ENCODE measurements around the gene PDLIM7. TPM values are rescaled to one million over a fixed set of nuclear protein-coding genes. Genes with fewer than 3 reads are reported as not detected.

PDLIM7 gene
- total and polyA plus RNA-seq, 10 of the 15 experiments (the other 5 are each of a cell fraction or from before 2014, with no cell fraction given): 0.82 to 36.6 (median 19.3) TPM

- TF ChIP-seq ZBTB33 (IDR thresholded peaks at IDR 0.05) (no peak), YBX1 (IDR thresholded peaks at IDR 0.05) (no peak), RCOR1 (conservative IDR thresholded peaks at IDR 0.05; ENCODE audit: low read depth, low read length) (no peak), CBX3 (IDR thresholded peaks at IDR 0.05; ENCODE audit: borderline replicate concordance, low read depth) (no peak), PAX5 (IDR thresholded peaks at IDR 0.05; ENCODE audit: borderline replicate concordance, low read depth, low read length) (no peak), SUPT20H (IDR thresholded peaks at IDR 0.05; ENCODE audit: borderline replicate concordance, control insufficient read depth, low read depth, low read length) (no peak), YY1 (IDR thresholded peaks at IDR 0.05; ENCODE audit: low read depth, low read length) (no peak), TCF7 (IDR thresholded peaks at IDR 0.05; ENCODE audit: borderline replicate concordance) (no peak), EP300 (IDR thresholded peaks at IDR 0.05; ENCODE audit: borderline replicate concordance in 1 of 2, control insufficient read depth in 1 of 2, low read depth in 2 of 2, low read length in 2 of 2) (no peak)
These were observed 48.3 kb upstream of the PDLIM7 start (continued) for GRCh38 chr5:177545487-177546257.

GRCh38 chr5:177542816-177543465 lies 45.5 kb upstream of the PDLIM7 start:
- ChIA-PET CTCF (no interaction called here), POLR2A (no interaction called here), SMC1A (ENCODE audit: uncharacterized antibody, unreplicated experiment) (no interaction called here), RAD21 (ENCODE audit: unreplicated experiment) (interaction anchor here (1.5 kb wide), 1 partner anchor 34 kb away, joined by 3 read pairs; no protein-coding TSS in a partner anchor)
- DNase-seq (ENCODE audit: low read depth, low spot score) (no peak), FAIRE-seq (no peak), ATAC-seq (no peak)
- no peaks in the 10 kb centered on the region; the same call in 1 of the 2 replicates for H3K79me2 ChIP-seq (ENCODE audit: control insufficient read depth, insufficient read depth, low read length)
- no peak overlapping the region for H3K27ac ChIP-seq (ENCODE audit: control insufficient read depth, insufficient read depth)
- no peak overlapping the region for H2AFZ ChIP-seq (ENCODE audit: control insufficient read depth, low read depth, low read length)
- intact Hi-C loops (cut with micrococcal nuclease; ENCODE audit: unreplicated experiment): no loop called here
- peaks cover 2 to 10% of the 10 kb centered on the region in 2 experiments; a peak in 3 of 4 replicates for H3K36me3 ChIP-seq (ENCODE audit: control insufficient read depth in 2 of 2, insufficient read depth in 2 of 2, low read length in 1 of 2)
- H3K9ac ChIP-seq (ENCODE audit: control insufficient read depth, insufficient read depth, low read length): no peak overlapping the region
- H4K20me1 ChIP-seq (ENCODE audit: control insufficient read depth, insufficient read depth): no peaks in the 10 kb centered on the region
- H3K9me3 ChIP-seq (replicated peaks; ENCODE audit: control insufficient read depth, insufficient read depth, low read length): no peaks in the 10 kb centered on the region
- 100% methylated on average over 4 of the region's 4 CpGs for WGBS (ENCODE audit: insufficient coverage, insufficient replicate concordance, low lambda C conversion rate, missing lambda C conversion rate)
- H3K4me1 ChIP-seq (ENCODE audit: control insufficient read depth, insufficient read depth, low read length): no peaks in the 10 kb centered on the region
- BruUV-seq (replicated peaks): no TSS peak
- H3K27me3 ChIP-seq (replicated peaks in 1 of 2; ENCODE audit: control insufficient read depth in 2 of 2, insufficient read depth in 2 of 2, low read length in 1 of 2): no peaks in the 10 kb centered on the region
- H3K4me3 ChIP-seq: no peak overlapping the region
- H3K4me2 ChIP-seq (ENCODE audit: control insufficient read depth, insufficient read depth): no peak overlapping the region
- in situ Hi-C loops (cut with MboI): no loop called here
- TF ChIP-seq ZNF24 (IDR thresholded peaks at IDR 0.05) (no peak), RELB (IDR thresholded peaks at IDR 0.05; ENCODE audit: low read depth) (no peak), PML (IDR thresholded peaks at IDR 0.05; ENCODE audit: low read length) (no peak), CEBPZ (IDR thresholded peaks at IDR 0.05; ENCODE audit: low read depth, low read length) (no peak), ZNF622 (IDR thresholded peaks at IDR 0.05) (no peak), GABPA (IDR thresholded peaks at IDR 0.05; ENCODE audit: low read depth) (no peak), TAF1 (IDR thresholded peaks at IDR 0.05; ENCODE audit: borderline replicate concordance, low read depth, low read length) (no peak)

Data from GM12878 (cell line).